ENCODE results near the gene SUB1.
A peak's percentile ranks its signal among the peaks of the same experiment; 100 is the strongest.
"Not testable (repeated sequence)": the region's sequence is repeated elsewhere in the genome, so short reads cannot be mapped to it uniquely, and the experiment has no call there.

Gene SUB1

DNA sequence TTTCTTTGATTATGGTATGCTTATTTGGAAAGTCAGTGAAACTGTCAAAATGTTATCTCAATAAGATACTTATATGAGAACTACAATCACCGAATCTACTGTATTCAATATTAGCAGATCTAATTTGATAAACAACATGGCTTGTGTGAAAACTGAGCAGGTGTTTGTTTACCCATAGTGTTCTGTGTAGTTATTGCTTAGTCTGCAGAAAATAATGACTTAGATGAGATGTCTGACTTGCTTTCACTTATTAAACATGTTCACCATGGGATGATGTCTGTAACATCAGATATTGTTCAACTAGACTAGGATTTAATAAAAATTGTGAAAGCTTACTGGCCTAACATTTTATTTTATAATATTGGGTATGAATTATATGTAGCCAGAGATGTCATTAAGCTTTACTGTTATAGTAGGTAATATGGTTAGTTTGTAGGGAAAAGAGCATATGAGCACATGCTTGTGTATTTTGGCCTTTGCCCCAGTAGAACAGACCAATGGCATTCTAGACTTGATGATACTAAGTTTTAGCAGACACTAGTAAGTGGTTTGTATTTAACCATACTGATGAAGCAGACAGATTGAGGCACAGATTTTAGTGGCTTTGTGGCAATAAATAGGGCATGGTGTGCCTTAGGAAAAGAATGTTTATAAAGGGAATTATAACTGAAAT lies 16.4 kb downstream of the SUB1 start:
- no peak for FAIRE-seq

DNA sequence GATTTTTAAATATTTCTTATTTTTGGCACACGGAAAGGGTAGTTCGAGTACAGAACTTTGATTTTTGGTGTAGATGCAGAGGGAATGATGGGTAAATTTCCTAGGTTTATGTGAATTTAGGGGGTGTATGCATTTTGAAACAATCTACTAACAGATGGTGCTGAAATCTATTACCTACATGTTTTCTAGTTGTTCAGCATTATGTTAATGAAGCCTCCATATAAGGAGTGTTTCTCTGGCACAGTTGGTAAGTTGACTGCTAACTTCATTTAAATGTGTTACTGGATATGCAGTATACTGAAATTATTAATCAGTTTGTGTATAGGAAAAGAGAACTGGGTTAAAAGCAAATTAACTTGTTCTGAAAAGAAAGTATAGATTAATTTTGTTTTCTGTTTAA lies 17.5 kb downstream of the SUB1 start:
- FAIRE-seq, result no peak

DNA sequence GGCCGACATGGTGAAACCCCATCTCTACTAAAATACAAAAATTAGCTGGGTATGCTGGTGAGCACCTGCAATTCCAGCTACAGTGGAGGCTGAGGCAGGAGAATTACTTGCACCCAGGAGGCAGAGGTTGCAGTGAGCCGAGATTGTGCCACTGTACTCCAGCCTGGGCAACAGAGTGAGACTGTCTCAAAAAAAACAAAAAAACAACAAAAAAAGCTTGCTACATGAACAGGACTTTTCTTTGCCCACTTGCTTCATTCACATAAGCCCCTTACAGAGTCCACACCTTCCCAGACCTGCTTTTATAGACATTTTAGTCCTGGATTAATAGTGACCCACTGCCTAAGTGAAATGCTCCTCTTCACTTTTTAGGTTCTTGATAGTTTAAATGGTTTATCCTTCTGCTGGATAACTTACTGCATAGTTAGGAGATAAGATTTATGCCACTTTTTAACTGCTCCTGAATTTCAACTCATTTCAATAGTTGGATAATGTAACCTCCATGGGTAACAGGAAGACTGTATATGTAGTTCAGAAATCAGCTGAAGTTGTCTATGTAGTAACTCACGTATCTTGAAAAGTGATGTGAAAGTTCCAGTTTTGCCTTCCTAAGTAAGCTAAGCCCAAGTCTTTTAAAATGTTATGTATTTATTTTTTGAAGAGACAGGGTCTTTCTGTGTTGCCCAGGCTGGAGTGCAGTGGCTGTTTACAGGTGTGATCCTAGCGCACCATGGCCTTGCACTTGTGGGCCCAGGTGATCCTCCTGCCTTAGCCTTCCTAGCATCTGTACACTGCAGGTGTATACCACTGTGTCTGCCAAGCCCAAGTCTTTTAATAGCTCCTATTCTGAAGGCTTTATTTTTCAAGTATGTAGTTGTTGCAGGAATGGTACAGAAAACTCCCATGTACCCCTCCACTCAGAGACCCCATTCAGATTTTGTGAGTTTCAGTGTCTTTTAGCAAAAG lies 19.7 kb downstream of the SUB1 start:
- no peak for FAIRE-seq

DNA sequence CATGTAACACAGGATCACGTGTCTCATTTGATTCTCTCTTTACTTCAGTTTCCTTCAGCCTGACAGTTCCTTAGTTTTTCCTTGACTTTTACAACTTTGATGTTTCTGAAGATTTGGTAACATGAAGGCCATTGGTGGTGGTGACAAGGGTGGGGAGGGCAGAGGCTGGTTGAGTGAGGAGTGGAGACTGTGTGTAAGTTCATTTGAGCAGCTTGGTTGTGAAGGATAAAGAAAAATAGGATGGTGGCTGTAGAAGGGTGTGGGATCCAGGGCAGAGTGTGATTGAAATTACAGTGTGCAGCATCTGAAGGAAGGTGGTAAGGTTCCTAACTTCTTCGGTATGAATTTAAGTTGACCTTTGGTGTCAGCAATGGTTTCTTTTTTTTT lies 20.4 kb downstream of the SUB1 start:
- no peak for FAIRE-seq

DNA sequence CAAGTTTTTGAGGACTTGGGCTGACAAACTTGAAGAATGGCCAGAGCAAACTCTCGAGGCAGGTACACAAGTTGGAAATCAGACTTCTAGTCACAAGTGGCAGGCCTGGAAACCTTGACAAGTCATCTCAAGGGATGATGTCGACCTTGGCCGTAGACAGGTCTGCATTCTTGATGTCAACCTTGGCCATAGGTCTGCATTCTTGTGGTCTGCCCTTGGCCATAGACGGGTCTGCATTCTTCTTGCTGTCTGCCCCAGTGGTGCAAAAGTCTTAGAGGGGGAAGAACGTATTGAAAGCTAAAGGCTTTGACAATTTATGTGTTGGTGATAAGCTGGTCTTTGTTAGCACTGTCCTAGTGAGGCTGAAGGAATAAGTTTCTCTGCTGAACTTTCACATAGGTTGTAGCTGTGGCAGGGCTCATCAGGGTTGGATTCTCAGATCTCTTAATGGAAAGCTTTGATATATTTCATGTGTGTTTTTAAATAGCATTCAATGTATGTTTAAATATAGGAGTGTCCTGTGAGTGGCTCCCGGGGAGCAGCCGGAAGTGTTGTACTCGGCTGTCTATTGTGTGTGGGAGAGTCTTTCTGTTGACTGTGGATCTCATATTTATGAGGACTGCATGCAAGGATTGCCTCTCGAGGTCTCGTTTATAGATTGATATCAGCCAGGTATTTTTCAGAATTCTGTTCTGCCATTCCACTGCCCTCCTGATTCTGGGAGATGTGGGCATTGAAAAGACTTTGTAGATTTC lies 27.0 kb downstream of the SUB1 start:
- FAIRE-seq, result no peak

DNA sequence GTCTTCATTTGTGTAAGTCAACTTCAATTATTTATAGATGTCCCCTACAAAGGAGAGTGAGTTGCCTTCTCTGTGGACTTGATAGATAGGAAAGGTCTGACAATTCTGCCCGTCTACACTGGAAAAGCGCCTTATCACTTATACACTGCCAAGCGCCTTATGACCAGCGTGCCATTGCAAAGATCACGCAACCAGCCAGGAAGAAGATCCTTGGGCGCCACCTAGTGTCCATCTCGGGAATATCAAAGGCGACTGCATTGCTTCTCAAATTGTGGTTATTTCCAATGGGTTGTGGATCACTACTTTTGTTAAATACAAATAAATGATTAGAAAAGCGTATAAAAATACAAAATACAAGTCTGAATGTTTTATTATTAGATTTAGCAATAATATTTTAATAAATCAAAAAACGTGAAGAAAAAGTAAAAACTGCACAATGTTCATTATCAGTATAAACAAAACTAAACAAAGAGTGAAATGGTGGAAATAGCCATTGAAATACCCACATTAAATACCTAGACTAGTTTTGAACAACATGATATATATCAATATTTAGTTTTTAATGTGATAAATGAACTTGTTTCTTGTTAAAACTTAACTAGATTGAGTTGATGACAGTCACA lies 27.8 kb downstream of the SUB1 start:
- peak; percentile 90 for FAIRE-seq

DNA sequence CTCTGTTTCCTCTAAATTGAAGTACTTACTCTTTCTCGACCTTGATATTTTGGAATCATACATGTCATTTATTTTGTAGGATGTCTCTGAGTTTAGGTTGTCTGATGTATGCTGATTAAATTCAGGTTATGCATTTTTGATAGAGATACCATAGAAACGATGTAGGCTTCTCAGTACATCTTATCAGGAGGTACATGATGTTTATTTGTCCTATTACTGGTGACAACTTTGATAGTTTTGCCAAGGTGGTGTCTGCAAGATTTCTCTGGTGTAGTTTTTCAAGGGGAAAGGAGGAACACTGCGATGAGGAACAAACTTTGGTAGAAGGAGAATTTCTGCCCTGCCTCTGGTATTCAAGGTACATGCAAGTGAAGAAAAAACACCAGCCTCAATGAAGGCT lies 29.9 kb downstream of the SUB1 start:
- no peak for FAIRE-seq

DNA sequence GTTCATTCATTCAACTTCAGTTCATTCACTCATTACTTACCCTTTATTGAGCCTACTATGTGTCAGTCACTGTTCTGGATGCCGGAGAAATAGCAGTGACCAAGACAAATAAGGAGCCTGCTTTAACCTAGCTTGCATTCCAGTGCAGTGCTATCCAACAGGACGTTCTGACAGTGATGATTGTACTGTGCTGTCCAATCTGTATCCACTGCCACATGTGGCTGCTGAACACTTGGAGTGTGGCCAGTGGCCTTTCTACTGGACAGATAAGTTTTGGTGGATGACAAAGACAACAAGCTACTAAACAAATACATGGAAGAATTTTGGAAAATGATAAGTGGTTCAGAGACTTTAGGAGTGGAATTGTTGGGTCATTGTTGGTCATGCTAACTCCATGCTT lies 33.6 kb downstream of the SUB1 start:
- FAIRE-seq, result no peak

DNA sequence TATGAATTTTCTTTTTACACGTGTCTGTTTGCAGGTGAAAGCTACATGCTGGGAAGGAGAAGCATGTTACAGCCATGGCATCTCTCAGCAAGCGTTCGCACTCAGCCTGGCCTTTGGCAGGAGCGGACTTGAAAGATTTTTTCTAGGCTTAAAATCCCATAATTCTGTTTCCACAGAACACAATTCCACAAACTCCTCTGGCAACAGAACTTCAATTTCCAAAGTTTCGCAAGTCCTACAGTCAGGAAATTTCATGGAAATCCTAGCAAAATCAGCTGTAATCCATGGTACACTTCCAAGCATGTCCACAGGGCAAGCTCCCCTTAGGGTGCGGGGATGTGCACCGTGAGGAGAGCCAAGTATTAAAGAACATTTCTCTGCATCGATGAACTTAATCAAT lies 35.9 kb downstream of the SUB1 start:
- no peak for FAIRE-seq

DNA sequence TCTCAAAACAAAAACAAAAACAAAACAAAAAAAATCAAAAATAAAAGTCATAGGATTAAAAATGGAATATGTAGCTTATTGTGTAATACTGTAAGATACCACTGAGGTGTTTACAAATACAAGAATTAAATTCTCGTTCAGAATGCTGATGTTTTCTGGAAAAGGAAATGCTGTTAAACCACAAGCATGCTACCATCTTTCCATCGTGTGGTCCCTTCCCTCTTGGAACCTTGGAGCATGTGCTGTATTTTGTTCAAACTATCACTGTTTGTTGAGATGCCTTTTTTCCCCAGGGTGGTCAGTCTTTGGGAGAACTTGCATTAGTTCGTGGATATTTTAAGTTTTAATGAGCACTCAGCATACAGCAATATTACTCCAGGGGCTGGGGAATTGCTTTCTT lies 39.7 kb downstream of the SUB1 start:
- no peak for FAIRE-seq

DNA sequence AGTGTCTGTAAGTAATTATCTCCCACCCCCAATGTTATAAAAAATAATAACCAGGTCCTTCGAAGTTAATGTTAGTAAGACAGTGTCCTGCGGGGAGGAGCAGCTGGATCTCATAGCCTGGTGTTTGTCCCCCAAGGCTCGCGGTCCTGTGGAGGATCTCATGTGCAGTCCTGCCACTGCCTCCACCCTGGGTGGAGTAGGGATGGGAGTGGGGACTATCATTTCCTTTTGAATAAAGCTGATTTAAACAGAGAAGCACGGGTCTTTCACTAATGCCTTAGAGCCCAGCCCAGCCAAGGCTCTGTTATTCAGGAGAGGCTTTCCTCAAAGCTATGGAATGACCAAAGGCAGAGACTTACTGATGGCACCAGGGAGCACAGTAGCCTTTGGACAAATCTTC lies 40.2 kb downstream of the SUB1 start:
- FAIRE-seq, result no peak

DNA sequence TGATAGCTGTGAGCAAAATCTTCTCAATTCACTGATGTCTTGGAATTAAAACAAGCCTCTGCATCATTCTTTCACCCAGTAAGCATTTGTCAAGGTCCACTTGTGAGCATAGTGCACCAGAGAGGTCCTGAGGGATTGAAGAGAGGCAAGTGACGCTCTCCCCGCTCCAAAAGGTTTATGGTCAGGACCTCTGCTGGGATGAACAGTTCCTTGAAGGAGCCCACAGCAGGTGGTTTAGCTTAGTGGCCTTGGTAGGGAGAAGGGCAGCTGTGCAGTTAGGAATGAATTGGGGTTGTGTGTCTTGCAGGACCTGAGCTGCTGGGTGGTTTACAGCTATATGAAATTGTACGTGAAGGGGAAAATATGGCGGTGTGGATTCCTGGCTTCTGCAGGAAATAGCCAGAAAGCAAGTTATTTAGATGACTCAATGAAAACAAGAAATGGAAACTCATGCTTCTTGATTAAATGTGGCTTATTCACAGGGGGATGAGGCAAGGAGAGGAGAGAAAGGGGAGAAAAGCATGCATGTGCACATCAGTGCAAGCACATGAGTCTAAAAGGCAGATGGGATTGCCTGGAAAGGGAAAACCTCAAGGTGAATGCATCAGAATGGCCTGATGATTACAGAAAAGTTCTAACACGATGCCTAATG lies 42.0 kb downstream of the SUB1 start:
- FAIRE-seq, result no peak

DNA sequence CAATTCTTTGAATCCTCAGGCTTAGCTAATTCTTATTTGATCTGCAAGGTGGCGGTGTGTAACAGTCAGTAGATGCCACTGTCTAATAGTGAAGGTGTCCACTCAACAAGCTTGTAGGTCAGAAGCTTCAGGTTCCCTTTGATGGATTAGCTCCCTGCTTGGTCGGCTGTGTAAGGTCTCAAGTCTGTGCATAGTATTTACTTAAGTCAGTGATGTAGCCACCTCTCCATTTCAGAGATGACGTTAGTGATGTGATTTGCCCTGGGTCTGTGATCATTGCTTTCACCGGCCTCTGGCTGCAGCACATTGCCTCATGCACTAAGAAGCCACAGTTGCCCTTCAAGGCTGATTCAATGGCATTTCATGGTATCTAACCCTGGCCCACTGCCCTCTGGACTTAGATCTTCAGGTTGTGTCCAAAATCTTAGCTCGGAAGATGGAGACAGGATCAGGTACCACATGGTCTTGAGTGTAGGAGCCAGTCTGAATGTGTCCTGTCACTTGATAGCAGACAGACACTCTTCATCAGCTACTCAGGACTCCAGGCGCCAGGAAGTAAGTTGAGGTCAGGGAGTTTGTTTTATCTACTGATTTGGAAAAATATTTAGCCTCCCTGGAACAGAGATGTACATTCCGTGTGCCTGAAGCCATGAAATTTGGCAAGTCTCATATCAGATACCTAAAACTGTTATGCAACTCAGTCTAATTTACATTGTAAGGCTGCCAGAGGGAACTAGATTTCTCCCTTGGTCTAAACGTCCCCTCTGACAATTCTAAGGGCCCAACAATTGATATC lies 42.9 kb downstream of the SUB1 start:
- FAIRE-seq, result no peak

DNA sequence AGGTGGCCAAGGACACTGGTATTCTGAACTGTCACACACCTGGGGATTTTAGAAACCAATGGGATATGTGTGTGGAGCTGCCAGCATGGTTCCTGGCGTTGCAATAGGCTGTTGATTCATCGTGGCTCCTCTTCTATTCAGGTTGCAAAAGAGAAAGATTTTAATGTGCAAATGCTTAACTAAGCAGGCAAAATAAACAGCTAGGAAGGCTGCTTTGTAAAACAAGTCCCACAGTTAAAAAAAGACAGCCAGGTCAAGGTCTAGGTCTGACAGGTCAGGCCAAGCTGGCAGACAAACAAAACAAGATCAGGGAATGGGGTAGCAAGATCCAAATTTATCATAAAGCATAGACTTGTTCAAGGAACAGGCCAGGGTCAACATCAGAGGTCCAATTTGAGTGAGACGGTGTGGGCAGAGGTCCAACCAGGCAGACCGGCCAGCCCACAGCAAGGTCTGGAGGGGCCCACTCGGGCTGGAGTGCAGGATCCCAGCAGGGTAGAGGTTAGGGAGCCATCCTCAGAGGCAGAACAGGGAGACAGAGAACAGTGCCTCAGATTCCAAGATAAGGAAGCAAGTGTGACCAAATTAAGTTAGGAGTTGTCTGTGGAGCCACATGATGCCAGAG lies 45.6 kb downstream of the SUB1 start:
- no peak for FAIRE-seq

DNA sequence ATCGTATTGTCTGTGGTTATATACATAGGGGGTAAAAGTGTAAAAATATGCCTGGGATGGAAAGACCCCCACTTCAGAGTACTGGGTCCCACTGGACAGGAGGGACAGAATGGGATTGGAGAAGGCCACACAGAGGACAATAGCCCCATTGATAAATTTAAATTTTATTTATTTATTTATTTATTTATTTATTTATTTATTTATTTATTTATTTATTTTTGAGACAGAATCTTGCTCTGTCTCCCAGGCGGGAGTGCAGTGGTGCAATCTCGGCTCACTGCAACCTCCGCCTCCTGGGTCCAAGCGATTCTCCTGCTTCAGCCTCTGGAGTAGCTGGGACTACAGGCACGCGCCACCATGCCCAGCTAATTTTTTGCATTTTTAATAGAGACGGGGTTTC lies 47.7 kb downstream of the SUB1 start:
- FAIRE-seq, result not testable (repeated sequence)

DNA sequence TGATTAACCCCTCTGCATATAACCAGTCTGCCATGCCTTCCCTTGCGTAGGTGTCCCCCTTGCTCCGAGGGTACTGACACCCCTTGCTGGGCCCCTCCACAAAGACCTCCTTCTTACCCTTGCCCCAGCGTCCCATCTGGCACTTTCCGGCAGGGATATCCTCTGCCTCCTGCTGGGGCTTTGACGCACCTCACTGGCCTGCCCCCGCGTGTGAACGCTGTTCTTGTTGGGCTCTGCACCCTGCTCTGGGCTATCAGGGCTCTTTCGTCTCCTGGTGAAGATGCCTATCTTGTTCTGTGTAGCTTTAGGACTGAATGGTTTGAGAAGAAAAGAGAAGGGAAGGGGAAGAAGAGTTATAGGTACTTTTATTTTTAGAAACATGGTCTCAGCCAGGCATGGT lies 53.0 kb downstream of the SUB1 start:
- FAIRE-seq, result no peak

DNA sequence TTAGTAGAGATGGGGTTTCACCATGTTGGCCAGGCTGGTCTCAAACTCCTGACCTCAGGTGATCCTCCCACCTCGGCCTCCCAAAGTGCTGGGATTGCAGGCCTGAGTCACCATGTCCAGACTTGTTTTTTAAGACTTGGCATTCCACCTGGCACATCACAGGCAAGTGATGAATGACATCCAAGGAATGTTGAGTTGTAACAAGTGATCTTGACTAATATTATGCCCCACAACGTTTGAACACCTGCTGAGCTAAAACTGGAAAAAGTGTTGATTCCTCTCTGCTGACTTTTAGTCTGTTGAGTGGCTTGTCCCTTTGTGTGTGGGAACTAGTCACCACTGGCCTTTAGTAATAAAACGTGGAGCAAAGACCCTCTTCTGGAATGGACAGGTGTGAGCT lies 54.6 kb downstream of the SUB1 start:
- no peak for FAIRE-seq

DNA sequence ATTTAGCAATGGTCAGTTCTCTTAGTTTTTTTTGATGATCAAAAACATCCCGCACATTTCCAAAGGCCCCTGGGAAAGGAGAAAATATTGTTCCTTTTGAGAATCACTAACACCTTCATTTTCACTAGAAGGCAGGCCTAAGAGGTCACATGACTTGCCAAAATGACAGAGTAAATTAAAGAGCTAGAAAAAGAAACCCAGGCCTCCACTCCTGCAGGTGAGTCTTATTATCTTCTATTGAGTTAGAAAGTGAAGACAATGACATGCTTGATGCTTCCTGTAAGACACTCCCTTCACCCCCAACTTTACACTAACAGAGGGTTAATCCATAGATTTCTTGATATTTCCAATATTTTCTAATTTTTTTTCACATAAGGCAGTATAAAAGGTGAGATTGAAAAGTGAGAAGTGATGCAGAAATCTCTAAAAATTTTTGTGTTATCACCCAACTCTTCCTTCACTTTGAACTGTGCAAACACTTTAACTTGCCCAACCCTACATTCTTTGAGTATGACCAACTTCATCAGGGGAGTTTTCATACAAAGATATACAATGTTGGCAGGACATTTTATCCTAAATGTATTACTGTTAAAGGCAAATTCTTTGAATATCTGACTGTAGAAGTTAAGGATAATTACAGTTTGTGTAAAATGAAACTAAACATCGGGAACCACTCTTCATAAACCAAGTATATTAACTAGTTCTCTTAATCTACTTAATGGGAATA lies 57.1 kb downstream of the SUB1 start:
- FAIRE-seq, result no peak

DNA sequence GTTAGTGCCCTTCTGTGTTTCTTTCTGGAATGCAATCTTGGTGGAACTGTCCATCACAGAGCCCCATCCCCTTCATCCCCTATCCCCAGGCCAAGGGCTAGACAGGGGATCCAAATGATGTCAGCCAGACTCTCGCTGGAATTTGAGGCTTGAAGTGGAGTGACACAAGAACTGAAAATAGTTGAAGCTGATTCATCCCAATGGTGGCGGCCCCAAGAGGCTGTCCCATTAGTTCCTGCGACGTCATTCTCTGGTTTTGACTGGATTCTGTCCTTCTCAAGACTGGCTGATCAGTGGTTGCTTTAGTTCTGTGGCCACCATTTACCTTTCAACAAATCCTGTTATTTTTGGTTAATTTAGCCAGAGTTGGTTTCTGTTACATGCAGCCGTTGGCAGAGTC lies 59.9 kb downstream of the SUB1 start:
- no peak for FAIRE-seq
